H4 (cell line): ENCODE measurements around the gene RTP4. TPM values are rescaled to one million over a fixed set of nuclear protein-coding genes. Genes with fewer than 3 reads are reported as not detected.

Experiments
- DNase-seq: peaks from one replicate; pipeline ENCODE4 v3.0.0-alpha.2; 2015; ENCODE audit warnings: low spot score
- total RNA-seq: library from RNA; depleted of rRNA; stranded (reverse); fragments of >200 nt; shearing (Covaris generic); gene quantifications from 2 replicates; pipeline ENCODE4 v1.2.3, GENCODE V29; 2014; rRNA removed

The RTP4 gene
- 16.6 and 18.7 TPM in 2 replicates for total RNA-seq

DNA sequence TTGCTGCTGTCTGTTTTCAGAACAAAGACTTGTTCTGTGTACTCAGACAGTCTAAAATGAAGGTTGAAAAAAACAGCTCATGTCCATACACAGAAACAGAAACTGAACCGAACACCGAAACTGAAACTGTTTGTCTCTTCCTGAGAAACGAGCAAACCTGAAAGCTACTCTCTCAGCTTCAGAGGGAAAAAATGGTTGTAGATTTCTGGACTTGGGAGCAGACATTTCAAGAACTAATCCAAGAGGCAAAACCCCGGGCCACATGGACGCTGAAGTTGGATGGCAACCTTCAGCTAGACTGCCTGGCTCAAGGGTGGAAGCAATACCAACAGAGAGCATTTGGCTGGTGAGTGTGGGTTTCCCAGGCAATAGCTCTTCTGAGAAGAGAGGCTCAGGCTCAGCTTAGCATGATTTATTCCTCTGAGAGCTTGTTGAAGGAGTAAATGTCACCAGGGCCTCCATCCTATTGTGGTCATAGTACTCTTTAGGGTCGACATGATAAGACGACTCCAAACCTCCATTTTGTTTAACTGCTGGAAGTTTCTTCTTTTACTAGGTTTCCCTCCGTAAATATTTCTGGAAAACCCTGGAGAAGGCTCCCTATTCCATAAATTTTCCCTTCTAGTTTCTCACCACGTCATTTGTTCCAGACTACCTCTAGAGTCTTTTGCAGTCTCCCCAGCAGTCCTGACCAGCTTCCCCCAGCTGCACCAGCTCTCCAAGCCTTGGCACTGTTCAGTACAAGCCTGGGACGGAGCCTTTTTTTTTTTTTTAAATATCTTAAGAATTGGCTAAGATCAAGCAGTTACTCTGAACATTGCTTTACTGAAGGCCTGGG is at the start of gene RTP4:
TSS of gene RTP4 (plus strand) at position 135 of the 838 bp plus-strand sequence. CDS start at position 192, 57 bp downstream.
- peak; percentile 79 for DNase-seq

- DNase-seq = peak; percentile 71
Observed at GRCh38 chr3:187318819-187319616, 49.2 kb upstream of the RTP4 start.

DNA sequence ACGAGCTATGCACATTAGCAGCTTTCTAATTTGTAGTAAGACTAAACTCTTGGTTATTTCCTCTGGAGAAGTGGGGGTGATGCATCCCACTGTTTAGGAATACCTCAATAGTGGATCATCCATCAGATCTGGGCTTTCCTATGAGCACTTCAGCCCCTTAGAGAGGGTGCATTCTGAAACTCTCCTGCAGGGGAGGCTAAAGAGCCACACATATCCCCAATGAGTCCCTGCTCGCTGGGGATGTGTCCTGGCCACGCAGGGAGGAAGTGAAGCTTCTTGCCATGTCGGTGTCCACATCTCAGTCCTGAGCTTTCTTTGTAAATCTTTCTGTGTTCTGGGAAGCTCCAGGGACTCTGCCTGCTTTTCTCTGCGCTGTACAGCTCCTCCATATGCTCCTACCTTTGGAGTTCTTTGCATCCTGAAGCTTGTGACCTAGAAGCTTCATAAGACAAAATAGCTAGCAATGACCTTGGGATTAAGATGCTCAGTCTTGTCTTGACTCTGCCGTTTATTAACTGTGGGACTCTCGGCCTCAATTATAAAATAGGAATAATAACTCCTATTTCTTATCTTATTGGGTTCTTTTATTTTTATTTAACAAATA is 48.4 kb upstream of the RTP4 start:
- DNase-seq = peak; percentile 78

DNA sequence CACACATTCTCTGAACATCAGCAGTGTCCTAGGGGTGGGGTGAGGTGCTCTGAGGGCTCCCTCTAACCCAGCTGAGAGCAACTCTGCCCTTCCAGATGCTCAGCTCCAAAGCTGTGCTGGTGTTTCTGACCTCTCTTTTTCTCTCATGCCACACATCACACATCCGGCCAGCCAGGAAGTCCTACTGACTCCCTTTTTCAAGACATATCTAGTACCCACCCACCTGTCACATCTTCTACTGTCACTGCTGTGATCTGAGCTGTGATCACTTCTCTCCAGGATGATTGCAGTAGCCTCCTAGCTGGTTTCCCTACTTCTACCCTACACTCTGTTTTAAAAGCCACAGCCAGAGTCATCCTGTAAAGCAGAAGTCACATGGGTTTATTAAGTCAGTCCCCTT is 46.4 kb upstream of the RTP4 start:
- no peak for DNase-seq

DNA sequence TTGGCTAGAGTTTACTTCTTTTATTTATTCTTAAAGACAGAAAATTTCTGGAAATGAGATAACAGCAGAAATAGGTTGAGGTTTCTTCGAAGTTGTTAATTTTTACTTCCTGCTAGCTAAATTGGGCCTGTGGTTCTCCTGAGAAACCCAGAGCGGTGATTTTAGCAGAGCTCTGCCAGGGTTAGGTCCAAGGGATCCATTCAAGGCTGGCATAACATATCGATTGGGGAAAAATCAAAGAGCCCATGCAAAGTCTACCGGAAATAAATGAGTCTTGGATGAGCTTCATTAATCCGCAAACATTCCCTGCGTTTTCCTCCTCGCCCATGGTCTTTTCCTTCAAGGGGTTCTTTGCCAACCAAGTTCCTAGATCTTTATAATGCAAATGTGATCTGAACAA is 45.9 kb upstream of the RTP4 start:
- DNase-seq = no peak

DNA sequence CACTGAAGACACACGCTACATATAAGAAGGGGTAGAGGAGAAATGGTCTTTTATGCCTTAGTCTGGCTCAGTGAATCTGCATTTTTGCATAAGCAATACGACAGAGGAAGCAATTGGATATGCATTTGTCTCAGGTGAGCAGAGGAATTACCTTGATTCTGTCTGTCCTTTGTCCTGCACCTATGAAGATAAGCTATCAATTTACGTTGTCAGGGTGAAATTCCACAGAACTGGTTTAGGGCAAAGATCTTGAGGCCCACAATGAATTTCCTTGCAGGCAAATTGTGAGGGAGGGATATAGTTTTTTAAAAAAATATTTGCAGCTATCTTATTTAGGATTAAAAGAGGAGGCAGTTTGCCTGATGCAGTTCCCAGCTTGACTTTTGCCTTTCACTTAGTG is 45.1 kb upstream of the RTP4 start:
- DNase-seq = no peak

GRCh38 chr3:187325632-187326031 is 42.6 kb upstream of the RTP4 start:
- no peak for DNase-seq

DNA sequence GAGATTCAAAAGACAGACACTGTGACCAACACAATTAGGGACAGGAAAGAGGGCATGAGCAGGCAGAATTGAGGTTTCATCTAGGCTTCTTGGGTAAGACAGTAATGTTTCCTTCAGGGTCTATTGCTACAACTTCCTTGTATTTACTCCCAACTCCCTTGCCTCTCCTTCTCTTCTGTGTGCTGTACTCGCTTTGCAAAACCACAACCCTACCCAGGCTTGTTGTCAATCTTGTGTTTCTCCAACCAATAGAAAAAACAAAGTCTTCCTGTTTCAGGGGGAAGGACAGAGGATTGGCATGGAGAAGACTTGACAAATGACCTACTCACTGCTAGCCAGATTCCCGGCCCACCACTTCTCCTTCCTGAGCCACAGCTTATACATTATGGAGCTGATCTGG is 40.3 kb upstream of the RTP4 start:
- DNase-seq = no peak

GRCh38 chr3:187328691-187329090 is 39.5 kb upstream of the RTP4 start:
- DNase-seq = no peak

DNA sequence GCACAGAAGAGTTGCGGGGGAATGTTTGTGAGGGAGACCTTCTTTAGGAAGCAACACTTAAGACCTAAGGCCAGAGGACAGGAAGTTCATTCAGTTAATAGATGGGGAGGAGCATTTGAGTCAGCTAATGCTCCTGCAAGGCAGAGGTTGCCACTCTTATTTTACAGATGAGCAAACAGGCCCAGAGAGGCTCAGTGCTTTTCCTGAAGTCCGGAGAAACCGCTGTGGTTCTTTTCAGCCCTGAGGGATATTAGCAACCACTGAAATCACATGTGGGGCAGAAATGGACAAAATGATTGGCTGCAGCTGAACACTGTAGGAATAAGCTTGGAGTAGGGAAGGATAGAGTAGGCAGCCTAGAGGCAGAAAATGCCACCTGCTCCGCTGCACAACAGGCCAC is 33.3 kb upstream of the RTP4 start:
- no peak for DNase-seq

- no peak for DNase-seq
Observed at GRCh38 chr3:187336322-187336721, 31.9 kb upstream of the RTP4 start.

DNA sequence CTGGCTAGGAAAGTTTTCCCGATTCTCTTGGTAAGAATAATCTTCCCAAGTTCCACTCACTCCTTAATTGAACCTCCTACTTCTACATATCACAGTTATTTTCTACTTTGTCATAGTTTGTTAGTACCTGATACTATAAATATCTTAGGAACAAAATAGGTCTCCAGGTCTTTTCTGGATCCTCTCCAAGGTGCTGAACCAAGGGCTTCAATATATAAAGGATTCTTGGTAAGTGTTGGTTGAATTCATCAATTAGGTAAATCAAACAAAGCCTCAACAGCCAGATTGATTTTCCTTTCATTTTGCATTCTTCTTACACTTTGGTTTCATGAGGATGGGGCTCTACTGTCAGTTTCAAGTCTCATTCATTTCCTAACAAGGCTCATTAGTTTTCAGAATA is 27.6 kb upstream of the RTP4 start:
- no peak for DNase-seq

- no peak for DNase-seq
Observed at GRCh38 chr3:187342255-187342654, 25.9 kb upstream of the RTP4 start.

GRCh38 chr3:187343670-187344069 is 24.5 kb upstream of the RTP4 start:
- DNase-seq = no peak

- DNase-seq = peak; percentile 33
Observed at GRCh38 chr3:187352581-187353575, 15.3 kb upstream of the RTP4 start.

GRCh38 chr3:187358068-187358467 is 10.1 kb upstream of the RTP4 start:
- no peak for DNase-seq

DNA sequence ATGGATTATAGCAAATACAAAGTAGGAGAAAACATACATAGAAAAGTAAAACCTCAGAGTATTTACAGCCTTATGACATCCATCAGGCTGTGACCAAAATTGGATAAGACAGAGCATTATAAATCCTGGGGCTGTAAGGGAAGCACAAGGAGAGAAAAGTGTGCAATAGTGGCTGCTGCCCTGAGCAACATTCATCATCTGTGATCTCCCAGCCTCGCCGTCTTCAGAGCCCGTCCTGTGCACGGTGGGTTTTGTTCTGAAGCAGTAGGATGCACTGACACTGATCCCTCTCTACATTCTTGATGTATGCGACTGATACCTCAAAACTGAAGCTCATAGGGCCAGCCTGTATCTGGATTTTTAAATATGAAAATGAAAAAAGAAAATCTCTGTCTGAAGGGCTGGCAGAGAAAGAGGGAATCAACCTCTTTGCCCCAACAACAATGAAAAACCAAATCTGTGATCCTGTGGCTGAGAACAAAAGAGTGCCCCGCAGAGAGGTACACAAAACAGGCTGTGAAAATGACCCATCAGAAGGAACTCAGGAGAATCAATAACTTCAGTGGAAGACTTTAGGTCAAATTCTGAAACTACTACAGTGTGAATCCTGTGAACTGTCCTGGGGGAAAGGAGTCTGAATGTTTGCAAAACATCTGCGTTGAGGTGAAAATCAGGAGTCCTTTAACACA is 8.2 kb upstream of the RTP4 start:
- DNase-seq = no peak

DNA sequence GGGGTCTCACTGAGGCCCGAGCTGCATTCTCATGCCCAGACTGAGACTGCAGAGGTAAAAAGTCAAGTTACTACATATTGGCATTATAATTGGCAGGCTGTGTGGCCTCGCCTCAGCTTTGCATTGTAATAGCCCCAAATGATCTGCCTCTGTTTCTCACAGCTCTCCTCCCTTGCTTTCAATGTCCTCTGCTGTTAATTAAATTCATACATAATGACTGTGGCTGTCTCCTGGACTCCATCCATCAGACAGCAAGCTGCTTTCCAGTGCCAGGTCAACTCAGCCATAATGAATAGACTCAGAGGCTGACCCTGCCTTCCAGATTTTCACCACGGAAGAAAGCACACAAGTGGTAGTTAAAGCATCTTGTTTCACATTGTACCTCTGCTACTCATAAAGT is 7.6 kb upstream of the RTP4 start:
- no peak for DNase-seq

DNA sequence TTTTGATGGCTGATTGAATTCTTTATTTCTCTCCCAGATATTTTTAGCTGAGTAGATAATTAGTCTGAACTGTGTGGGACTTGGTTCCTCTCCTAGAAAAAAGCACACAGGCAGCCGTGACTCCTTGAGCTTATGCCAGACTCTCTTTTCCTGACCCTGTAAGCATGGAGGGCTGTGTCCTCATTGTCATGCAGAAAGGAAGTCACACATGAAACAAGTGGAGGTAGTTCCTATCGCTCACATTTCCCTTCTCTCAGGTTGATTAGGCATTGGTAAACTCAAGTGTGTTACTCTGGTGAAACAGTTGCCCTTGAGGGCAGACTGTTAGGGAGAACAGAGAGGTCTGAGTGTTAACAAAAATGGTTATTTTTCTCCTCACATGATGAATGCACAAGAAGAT is 6.3 kb upstream of the RTP4 start:
- DNase-seq = no peak

DNA sequence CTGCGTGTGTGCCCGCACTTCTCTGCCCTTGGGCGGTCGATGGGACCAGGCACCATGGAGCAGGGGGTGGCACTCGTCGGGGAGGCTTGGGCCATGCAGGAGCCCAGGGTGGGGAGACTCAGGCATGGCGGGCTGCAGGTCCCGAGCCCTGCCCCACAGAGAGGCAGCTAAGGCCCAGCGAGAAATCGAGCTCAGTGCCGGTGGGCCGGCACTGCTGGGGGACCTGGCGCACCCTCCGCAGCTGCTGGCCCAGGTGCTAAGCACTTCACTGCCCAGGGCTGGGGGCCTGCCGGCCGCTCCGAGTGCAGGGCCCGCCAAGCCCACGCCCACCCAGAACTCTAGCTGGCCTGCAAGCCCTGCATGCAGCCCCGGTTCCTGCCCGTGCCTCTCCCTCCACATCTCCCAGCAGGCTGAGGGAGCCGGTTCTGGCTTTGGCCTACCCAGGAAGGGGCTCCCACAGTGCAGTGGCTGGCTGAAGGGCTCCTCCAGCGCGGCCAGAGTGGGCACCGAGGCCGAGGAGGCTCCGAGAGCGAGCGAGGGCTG is 553 bp upstream of the RTP4 start:
- DNase-seq = no peak

DNA sequence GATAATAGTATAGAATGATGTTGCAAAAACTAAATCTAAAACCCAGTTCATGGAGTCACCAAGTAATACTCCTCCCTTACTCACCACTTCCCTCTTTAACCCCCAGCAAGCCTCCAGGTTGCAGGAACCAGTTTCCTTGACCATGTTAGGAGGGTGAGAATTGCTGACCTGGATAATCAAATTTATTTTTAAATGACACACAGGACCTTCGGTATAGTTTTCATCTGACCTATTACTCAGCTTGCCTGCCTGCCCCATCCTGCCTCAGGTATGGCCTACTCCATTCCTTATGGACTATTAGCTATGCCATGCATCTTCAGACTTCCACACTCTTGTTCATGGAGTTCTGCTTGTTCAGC is 883 bp downstream of the RTP4 start:
- DNase-seq = no peak
